ENCODE measurements around the gene CCDC81. TPM values are rescaled to one million over a fixed set of nuclear protein-coding genes. Genes with fewer than 3 reads are reported as not detected.

Gene CCDC81
- total and polyA plus RNA-seq, 8 donors: 0.28 to 3.3 (median 0.89) TPM; not detected in 4

DNA sequence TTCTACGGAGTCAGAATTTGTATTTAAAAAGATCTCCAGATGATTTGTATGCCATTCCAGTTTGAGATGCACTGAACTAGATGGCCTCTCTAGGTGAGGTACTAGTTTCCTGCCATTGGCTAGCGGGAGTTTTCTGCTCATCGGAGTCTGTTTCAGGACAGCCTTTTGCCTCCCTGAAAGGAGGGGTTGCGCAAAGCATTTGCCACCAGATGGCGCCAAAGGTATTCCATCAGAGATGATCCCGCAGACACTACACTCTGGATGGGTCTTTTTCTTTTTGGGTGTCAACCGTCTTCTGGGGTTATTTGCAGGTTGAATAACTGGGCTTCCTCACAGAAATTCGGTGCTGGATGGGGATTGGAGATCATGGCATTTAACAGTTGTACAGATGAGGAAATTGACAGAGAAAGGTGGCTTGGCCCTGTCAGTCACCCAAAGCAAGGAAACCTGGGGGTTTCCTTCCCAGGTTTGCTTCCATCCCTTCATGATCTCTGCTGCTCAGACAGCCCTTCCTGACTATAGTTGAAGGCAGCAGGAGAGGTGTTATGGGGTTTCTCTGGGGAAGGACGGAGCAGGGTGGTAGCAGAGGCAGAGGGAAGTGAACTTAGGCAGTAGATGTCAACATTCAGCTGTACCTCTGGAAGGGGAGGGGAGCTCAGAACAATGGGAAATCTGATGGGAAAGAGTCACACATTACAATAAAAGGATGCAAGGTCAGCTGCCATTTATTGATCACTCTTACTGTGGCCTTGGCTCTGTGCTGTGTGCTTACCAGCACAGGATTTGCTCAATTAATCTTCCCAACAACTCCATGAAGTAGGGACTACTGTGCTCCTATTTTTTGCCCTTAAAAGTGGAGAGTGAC, 81.6 kb downstream of the CCDC81 start:
- Histone ChIP-seq H3K27me3 (no peaks in the 10 kb centered on the region), H3K36me3 (no peaks in the 10 kb centered on the region), H3K4me3 (no peak overlapping the region), H3K9me3 (no peaks in the 10 kb centered on the region), H3K4me1 (peaks cover 0 to 47% (median 28%) of the 10 kb centered on the region in 4 donors), H3K27ac (peak overlapping the region in 3 of 5 donors; percentile 27 to 62 (median 45))
- intact Hi-C loops (cut with DNase I; ENCODE audit: low total_unique reads): no loop called here
- DNase-seq: peak; percentile 87 to 93
- 14 to 17% (median 16%) methylated on average over 8 to 9 of the region's 9 CpGs for WGBS, 5 donors
- no peak for TF ChIP-seq POLR2A (IDR thresholded peaks at IDR 0.05)
- TF ChIP-seq EP300 (IDR thresholded peaks at IDR 0.05): no peak
- TF ChIP-seq POLR2AphosphoS5 (IDR thresholded peaks at IDR 0.05): peak in 2 of 3 donors; percentile 9 to 56
- TF ChIP-seq, protein P1, sequence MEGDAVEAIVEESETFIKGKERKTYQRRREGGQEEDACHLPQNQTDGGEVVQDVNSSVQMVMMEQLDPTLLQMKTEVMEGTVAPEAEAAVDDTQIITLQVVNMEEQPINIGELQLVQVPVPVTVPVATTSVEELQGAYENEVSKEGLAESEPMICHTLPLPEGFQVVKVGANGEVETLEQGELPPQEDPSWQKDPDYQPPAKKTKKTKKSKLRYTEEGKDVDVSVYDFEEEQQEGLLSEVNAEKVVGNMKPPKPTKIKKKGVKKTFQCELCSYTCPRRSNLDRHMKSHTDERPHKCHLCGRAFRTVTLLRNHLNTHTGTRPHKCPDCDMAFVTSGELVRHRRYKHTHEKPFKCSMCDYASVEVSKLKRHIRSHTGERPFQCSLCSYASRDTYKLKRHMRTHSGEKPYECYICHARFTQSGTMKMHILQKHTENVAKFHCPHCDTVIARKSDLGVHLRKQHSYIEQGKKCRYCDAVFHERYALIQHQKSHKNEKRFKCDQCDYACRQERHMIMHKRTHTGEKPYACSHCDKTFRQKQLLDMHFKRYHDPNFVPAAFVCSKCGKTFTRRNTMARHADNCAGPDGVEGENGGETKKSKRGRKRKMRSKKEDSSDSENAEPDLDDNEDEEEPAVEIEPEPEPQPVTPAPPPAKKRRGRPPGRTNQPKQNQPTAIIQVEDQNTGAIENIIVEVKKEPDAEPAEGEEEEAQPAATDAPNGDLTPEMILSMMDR (IDR thresholded peaks at IDR 0.05): peak in 6 of 7 experiments; percentile 8 to 93 (median 82)

DNA sequence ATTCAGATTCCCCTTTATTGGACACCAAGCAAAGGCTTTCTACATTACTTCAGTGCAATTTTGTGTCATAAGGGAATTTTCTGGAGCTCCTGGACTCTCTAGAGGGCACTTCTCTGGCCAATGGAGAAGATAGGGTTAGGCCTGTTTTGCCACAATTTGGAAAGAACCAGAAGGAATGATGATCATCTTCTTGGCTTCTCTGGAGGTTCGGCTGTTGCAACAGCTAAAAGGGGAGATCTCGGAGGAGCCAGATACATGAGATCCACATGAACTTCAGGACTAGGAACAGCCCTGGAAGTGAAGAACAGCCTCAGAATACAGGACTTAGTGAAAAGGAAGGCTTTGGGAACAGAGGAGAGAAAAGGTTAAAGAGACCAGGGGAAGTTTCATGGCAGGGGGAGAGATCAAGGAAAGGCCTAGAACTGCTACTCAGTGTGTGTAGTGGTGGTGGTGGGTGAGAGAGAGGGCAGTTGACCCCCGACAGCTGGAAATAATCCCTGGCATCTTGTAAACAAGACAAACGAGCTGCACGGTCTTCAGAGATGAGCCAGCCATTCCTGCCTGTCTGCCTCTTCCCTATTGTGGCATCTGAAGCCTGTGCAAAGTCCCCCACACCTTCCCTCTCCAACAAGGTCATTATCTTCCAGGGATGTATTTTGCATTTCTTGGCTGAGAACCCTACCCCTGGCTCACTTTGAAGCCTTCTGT, 83.8 kb downstream of the CCDC81 start:
- 78 to 85% (median 82%) methylated on average over 5 of the region's 5 CpGs for WGBS, 5 donors
- no peak overlapping the region for H3K4me3 ChIP-seq
- TF ChIP-seq EP300 (IDR thresholded peaks at IDR 0.05): no peak
- TF ChIP-seq POLR2A (IDR thresholded peaks at IDR 0.05): no peak
- TF ChIP-seq POLR2AphosphoS5 (IDR thresholded peaks at IDR 0.05): no peak
- TF ChIP-seq, protein P1 (IDR thresholded peaks at IDR 0.05): no peak
- H3K36me3 ChIP-seq: peaks cover 0 to 20% (median 6%) of the 10 kb centered on the region in 4 donors
- peaks cover 0 to 47% (median 29%) of the 10 kb centered on the region in 4 donors for H3K4me1 ChIP-seq
- DNase-seq: no peak
- H3K9me3 ChIP-seq: no peaks in the 10 kb centered on the region
- intact Hi-C loops (cut with DNase I; ENCODE audit: low total_unique reads): no loop called here
- H3K27ac ChIP-seq: peak overlapping the region in 4 of 5 donors; percentile 7 to 70 (median 54)
- H3K27me3 ChIP-seq: no peaks in the 10 kb centered on the region

DNA sequence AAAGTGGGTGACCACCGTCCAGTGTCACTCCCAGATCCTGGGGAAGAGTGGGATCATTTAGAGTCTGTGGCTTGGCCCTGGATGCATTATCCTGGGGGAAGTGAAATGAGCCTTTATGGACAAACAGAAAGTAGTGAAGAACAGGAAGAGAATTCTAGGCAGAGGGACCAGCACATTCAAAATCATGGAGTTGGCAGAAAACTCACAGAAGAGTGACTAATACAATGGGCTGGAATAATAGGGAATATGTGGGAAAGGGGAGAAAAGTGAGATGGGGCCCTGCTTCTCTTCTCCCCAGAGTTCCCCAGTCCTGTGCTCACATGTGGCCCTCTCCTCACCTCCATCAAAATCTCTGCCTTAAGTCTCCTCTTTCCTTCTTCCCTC, 84.3 kb downstream of the CCDC81 start:
- Histone ChIP-seq H3K27ac (peak overlapping the region in 4 of 5 donors; percentile 7 to 70 (median 58)), H3K4me3 (no peak overlapping the region), H3K4me1 (peaks cover 0 to 47% (median 29%) of the 10 kb centered on the region in 4 donors), H3K9me3 (no peaks in the 10 kb centered on the region), H3K27me3 (no peaks in the 10 kb centered on the region), H3K36me3 (peaks cover 0 to 26% (median 6%) of the 10 kb centered on the region in 4 donors)
- DNase-seq: no peak
- TF ChIP-seq, protein P1 (IDR thresholded peaks at IDR 0.05): no peak
- TF ChIP-seq POLR2A (IDR thresholded peaks at IDR 0.05) (no peak), EP300 (IDR thresholded peaks at IDR 0.05) (no peak), POLR2AphosphoS5 (IDR thresholded peaks at IDR 0.05) (no peak)
- intact Hi-C loops (cut with DNase I; ENCODE audit: low total_unique reads): no loop called here
- WGBS, 5 donors: 75 to 97% (median 86%) methylated on average over 1 of the region's 1 CpG
